A549 (cell line): ENCODE measurements around the gene NCOA3. TPM values are rescaled to one million over a fixed set of nuclear protein-coding genes. Genes with fewer than 3 reads are reported as not detected.

Experiments
- ATAC-seq, 2 experiments: fragments of 200-7000 bp in 1 of 2; fragments of >200 bp in 1 of 2; cut with Nextera tagmentation in 1 of 2; cut with Tn5 transposase in 1 of 2; 3 replicates each; pipeline versions ENCODE4 v1.8.0 to v1.9.1; 2018 to 2020; ENCODE audit warnings: mild to moderate bottlenecking in 1 of 2, moderate library complexity in 1 of 2
- CTCF ChIA-PET: fragments of 300-600 bp; sonication (Branson Sonifier 250); formaldehyde crosslinking; extraction: SDS; loops from one replicate; lab custom pipeline; 2021; ENCODE audit warnings: antibody characterized with exemption, inconsistent platforms; lab: Yijun Ruan, JAX
- POLR2A ChIA-PET: fragments of 350-600 bp; formaldehyde crosslinking; extraction: SDS; loops from one replicate; lab custom pipeline; 2021; ENCODE audit warnings: antibody characterized with exemption, inconsistent platforms; lab: Yijun Ruan, JAX
- DNase-seq, 2 experiments: peaks; one replicate each; pipeline versions ENCODE4 v3.0.0 to v3.0.0-alpha.2; 2011 to 2016; ENCODE audit warnings: low read depth in 1 of 2, low spot score in 1 of 2
- FAIRE-seq: peaks from 2 replicates; lab custom pipeline; 2011; peaks lifted over from hg19 to GRCh38; lab: Jason Lieb, UNC
- H3K27ac ChIP-seq, 2 experiments: fragments of >200 bp; sonication (Bioruptor Twin); formaldehyde crosslinking; 3 replicates each; pipeline ENCODE4 v1.5.1; 2016 to 2017
- H3K4me1 ChIP-seq: fragments of >200 bp; sonication (Bioruptor Twin); formaldehyde crosslinking; 3 replicates; pipeline ENCODE4 v1.6.1; 2016
- H3K4me2 ChIP-seq: fragments of >200 bp; sonication (Bioruptor Twin); formaldehyde crosslinking; 3 replicates; pipeline ENCODE4 v1.6.1; 2016
- H3K4me3 ChIP-seq: fragments of >200 bp; sonication (Bioruptor Twin); formaldehyde crosslinking; 3 replicates; pipeline ENCODE4 v1.5.1; 2016
- H3K9me3 ChIP-seq: fragments of >200 bp; sonication (Bioruptor Twin); formaldehyde crosslinking; 3 replicates; pipeline ENCODE4 v1.6.1; 2016
- ATOH8 ChIP-seq: fragments of 250-450 bp; sonication (Bioruptor Pico); IDR thresholded peaks from 2 replicates; pipeline ENCODE4 v1.5.0; 2020; ENCODE audit warnings: low read depth, mild to moderate bottlenecking, moderate library complexity
- BHLHE40 ChIP-seq: IDR thresholded peaks from 2 replicates; pipeline ENCODE4 v1.6.1; 2012; ENCODE audit warnings: low read depth, low read length, inconsistent platforms
- CHD2 ChIP-seq: fragments of 150-350 bp; IDR thresholded peaks from 2 replicates; pipeline ENCODE4 v1.6.1; 2014; ENCODE audit warnings: low read length; ENCODE audit not compliant: partially characterized antibody
- EP300 ChIP-seq, 2 experiments: fragments of >200 bp; sonication (Bioruptor Twin); formaldehyde crosslinking; IDR thresholded peaks; 2 replicates in 1 of 2; 3 replicates in 1 of 2; pipeline ENCODE4 v1.6.1; 2016 to 2017
- ESRRA ChIP-seq: fragments of 150-350 bp; IDR thresholded peaks from 2 replicates; pipeline ENCODE4 v1.6.1; 2014; ENCODE audit warnings: mild to moderate bottlenecking, low read length, borderline replicate concordance
- FOSB ChIP-seq: fragments of 250-450 bp; sonication (Bioruptor Pico); IDR thresholded peaks from 2 replicates; pipeline ENCODE4 v1.5.0; 2020; ENCODE audit warnings: mild to moderate bottlenecking, moderate library complexity
- FOSL2 ChIP-seq, 2 experiments: fragments of 450-650 bp in 1 of 2; fragments of >200 bp in 1 of 2; sonication (Bioruptor Twin) in 1 of 2; formaldehyde crosslinking; IDR thresholded peaks; 2 replicates each; pipeline versions ENCODE4 v1.5.0 to v1.6.1; 2016 to 2020; ENCODE audit warnings: mild to moderate bottlenecking in 1 of 2, moderate library complexity in 1 of 2
- GATA3 ChIP-seq: IDR thresholded peaks from 2 replicates; pipeline ENCODE4 v1.6.1; 2012; ENCODE audit warnings: borderline replicate concordance
- HEYL ChIP-seq: fragments of 250-450 bp; sonication (Bioruptor Pico); IDR thresholded peaks from 2 replicates; pipeline ENCODE4 v1.8.0; 2021; ENCODE audit warnings: mild to moderate bottlenecking, moderate library complexity
- HOXB5 ChIP-seq: fragments of 250-450 bp; sonication (Bioruptor Pico); IDR thresholded peaks from 2 replicates; pipeline ENCODE4 v1.5.0; 2020; ENCODE audit warnings: mild to moderate bottlenecking, moderate library complexity
- JUNB ChIP-seq: fragments of >200 bp; sonication (Bioruptor Twin); formaldehyde crosslinking; IDR thresholded peaks from 2 replicates; pipeline ENCODE4 v1.6.1; 2016
- MYC ChIP-seq: IDR thresholded peaks from 2 replicates; pipeline ENCODE4 v1.6.1; 2012; ENCODE audit warnings: mild to moderate bottlenecking, inconsistent platforms, low read length, improper control_type of control experiment, borderline replicate concordance
- NFE2L2 ChIP-seq: fragments of 150-350 bp; conservative IDR thresholded peaks from 2 replicates; pipeline ENCODE4 v1.6.1; 2014; ENCODE audit warnings: low read length
- PHF8 ChIP-seq: fragments of 200-600 bp; sonication (generic); IDR thresholded peaks from 2 replicates; pipeline ENCODE4 v1.6.1; 2016; ENCODE audit warnings: low read depth, mild to moderate bottlenecking, antibody characterized with exemption, moderate library complexity, borderline replicate concordance
- POLR2A ChIP-seq: IDR thresholded peaks from 2 replicates; pipeline ENCODE4 v1.6.1; 2012; ENCODE audit warnings: mild to moderate bottlenecking, low read length
- POLR2AphosphoS2 ChIP-seq: conservative IDR thresholded peaks from 2 replicates; pipeline ENCODE4 v1.6.1; 2012; ENCODE audit warnings: low read length, improper control_type of control experiment, inconsistent platforms
- RARB ChIP-seq: fragments of 250-450 bp; sonication (Bioruptor Pico); IDR thresholded peaks from 2 replicates; pipeline ENCODE4 v1.8.0; 2021; ENCODE audit warnings: mild to moderate bottlenecking, moderate library complexity
- RFX5 ChIP-seq: fragments of 450-650 bp; IDR thresholded peaks from 2 replicates; pipeline ENCODE4 v1.7.1; 2014; ENCODE audit warnings: antibody characterized with exemption, mild to moderate bottlenecking, moderate library complexity
- SMC3 ChIP-seq: fragments of >200 bp; sonication (Bioruptor Twin); formaldehyde crosslinking; IDR thresholded peaks from 3 replicates; pipeline ENCODE4 v1.6.1; 2018; ENCODE audit warnings: inconsistent platforms
- SREBF2 ChIP-seq: fragments of 450-650 bp; IDR thresholded peaks from 2 replicates; pipeline ENCODE4 v1.6.1; 2014; ENCODE audit warnings: mild to moderate bottlenecking, moderate library complexity
- TFCP2L1 ChIP-seq: fragments of 250-450 bp; sonication (Bioruptor Pico); IDR thresholded peaks from 2 replicates; pipeline ENCODE4 v1.5.0; 2021; ENCODE audit warnings: mild to moderate bottlenecking
- WGBS: methylation state at CpG from one replicate; pipeline ENCODE4 v1.1.6; 2017; ENCODE audit errors: missing lambda C conversion rate; 5-methylcytosine and 5-hydroxymethylcytosine counted together
- polyA plus RNA-seq, 4 experiments: library from polyadenylated mRNA; depleted of rRNA in 3 of 4; stranded (reverse); fragments of >200 nt; fragmentation: RNase III in 1 of 4; extraction: RNeasy Plus Mini Kit Qiagen cat#74134 plus additional on column Dnase treatment in 1 of 4; gene quantifications; 2 replicates in 3 of 4; 3 replicates in 1 of 4; pipeline ENCODE4 v1.2.3, GENCODE V29; 2011 to 2017
- TF ChIP-seq, protein P1 (sequence below): IDR thresholded peaks from 2 replicates; pipeline ENCODE4 v1.6.1; 2012
- TF ChIP-seq, protein P2 (sequence below): fragments of 150-350 bp; IDR thresholded peaks from 2 replicates; pipeline ENCODE4 v1.6.1; 2014; ENCODE audit warnings: low read depth, mild to moderate bottlenecking, low read length
- TF ChIP-seq, protein P3 (sequence below): IDR thresholded peaks from 2 replicates; pipeline ENCODE4 v1.6.1; 2012

NCOA3 gene
- polyA plus RNA-seq, 2 of the 4 experiments (the other 2 are of a cell fraction): 42.9 to 136 TPM

GRCh38 chr20:47704746-47705496 is 203.2 kb downstream of the NCOA3 start:
- H3K4me1 ChIP-seq: 0 out of 3 replicates have a peak, but pooled peaks cover 6% of the 10 kb centered on the region
- POLR2A ChIA-PET: no interaction called here
- H3K4me3 ChIP-seq: no peak overlapping the region
- ATAC-seq: peak; percentile 37 to 56; a peak in 2 of 6 replicates
- H3K4me2 ChIP-seq: no peak overlapping the region
- DNase-seq: no peak
- TF ChIP-seq PHF8: no peak
- TF ChIP-seq SREBF2: no peak
- TF ChIP-seq ESRRA: no peak
- TF ChIP-seq ATOH8 (CRISPR knock-in tag): no peak
- no peak for TF ChIP-seq NFE2L2
- TF ChIP-seq CHD2: no peak
- no peak for TF ChIP-seq POLR2AphosphoS2
- TF ChIP-seq HEYL (CRISPR knock-in tag): no peak
- TF ChIP-seq BHLHE40: no peak
- TF ChIP-seq, protein P1, sequence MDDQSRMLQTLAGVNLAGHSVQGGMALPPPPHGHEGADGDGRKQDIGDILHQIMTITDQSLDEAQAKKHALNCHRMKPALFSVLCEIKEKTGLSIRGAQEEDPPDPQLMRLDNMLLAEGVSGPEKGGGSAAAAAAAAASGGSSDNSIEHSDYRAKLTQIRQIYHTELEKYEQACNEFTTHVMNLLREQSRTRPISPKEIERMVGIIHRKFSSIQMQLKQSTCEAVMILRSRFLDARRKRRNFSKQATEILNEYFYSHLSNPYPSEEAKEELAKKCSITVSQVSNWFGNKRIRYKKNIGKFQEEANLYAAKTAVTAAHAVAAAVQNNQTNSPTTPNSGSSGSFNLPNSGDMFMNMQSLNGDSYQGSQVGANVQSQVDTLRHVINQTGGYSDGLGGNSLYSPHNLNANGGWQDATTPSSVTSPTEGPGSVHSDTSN: no peak
- no peak for TF ChIP-seq EP300 (IDR thresholded peaks at IDR 0.05)
- no peak for TF ChIP-seq HOXB5 (CRISPR knock-in tag)
- no peak for TF ChIP-seq SMC3
- TF ChIP-seq FOSL2 (IDR thresholded peaks at IDR 0.05): no peak
- no peak for TF ChIP-seq FOSL2 (CRISPR knock-in tag; IDR thresholded peaks at IDR 0.05)
- TF ChIP-seq RFX5: no peak
- TF ChIP-seq RARB (CRISPR knock-in tag): no peak
- TF ChIP-seq, protein P2, sequence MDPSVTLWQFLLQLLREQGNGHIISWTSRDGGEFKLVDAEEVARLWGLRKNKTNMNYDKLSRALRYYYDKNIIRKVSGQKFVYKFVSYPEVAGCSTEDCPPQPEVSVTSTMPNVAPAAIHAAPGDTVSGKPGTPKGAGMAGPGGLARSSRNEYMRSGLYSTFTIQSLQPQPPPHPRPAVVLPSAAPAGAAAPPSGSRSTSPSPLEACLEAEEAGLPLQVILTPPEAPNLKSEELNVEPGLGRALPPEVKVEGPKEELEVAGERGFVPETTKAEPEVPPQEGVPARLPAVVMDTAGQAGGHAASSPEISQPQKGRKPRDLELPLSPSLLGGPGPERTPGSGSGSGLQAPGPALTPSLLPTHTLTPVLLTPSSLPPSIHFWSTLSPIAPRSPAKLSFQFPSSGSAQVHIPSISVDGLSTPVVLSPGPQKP: no peak
- TF ChIP-seq GATA3: no peak
- no peak overlapping the region; a peak in 1 of 6 replicates for H3K27ac ChIP-seq
- WGBS: 41% methylated on average over 15 of the region's 15 CpGs
- H3K9me3 ChIP-seq: no peaks in the 10 kb centered on the region
- CTCF ChIA-PET: interaction anchor here (1.0 to 1.7 kb wide), 3 partner anchors 20 to 103 kb away, joined by 3 to 9 read pairs (median 4); no protein-coding TSS in a partner anchor
- no peak for FAIRE-seq

DNA sequence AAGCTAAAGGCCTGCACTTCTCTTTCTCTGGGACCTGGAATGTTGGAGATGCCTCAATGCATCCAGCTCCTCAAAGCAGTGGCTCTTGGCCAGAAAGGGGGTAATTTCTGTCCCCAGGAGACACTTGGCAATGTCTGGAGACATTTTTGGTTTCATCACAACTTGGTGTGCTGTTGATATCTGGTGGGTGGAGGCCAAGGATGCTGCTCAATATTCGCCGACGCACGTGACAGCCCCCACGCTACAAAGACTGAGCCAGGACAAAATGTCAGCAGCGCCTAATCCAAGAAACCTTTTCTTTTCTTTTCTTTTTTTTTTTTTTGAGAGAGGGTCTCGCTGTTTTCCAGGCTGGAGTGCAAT is 203.8 kb downstream of the NCOA3 start:
- POLR2A ChIA-PET: no interaction called here
- TF ChIP-seq MYC (no peak), TFCP2L1 (CRISPR knock-in tag) (no peak), FOSB (CRISPR knock-in tag) (no peak), BHLHE40 (no peak), POLR2A (no peak), POLR2AphosphoS2 (no peak), SMC3 (no peak), JUNB (no peak)
- TF ChIP-seq, protein P3, sequence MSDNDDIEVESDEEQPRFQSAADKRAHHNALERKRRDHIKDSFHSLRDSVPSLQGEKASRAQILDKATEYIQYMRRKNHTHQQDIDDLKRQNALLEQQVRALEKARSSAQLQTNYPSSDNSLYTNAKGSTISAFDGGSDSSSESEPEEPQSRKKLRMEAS: no peak
- FAIRE-seq: no peak
- H3K27ac ChIP-seq: no peak overlapping the region
- WGBS: 91% methylated on average over 7 of the region's 7 CpGs
- DNase-seq: no peak
- ATAC-seq: no peak
- no peaks in the 10 kb centered on the region for H3K9me3 ChIP-seq
- CTCF ChIA-PET: interaction anchor here (0.7 to 1.7 kb wide), 3 partner anchors 20 to 679 kb away, joined by 3 to 9 read pairs (median 4); no protein-coding TSS in a partner anchor
- H3K4me1 ChIP-seq: 0 out of 3 replicates have a peak, but pooled peaks cover 6% of the 10 kb centered on the region
- no peak overlapping the region for H3K4me2 ChIP-seq
- H3K4me3 ChIP-seq: no peak overlapping the region
